Ascending aorta (tissue), 2 donors: Measurements from ENCODE around the gene SLX1B. TPM values are rescaled to one million over a fixed set of nuclear protein-coding genes. Genes with fewer than 3 reads are reported as not detected.
"Not testable (repeated sequence)": the region's sequence is repeated elsewhere in the genome, so short reads cannot be mapped to it uniquely, and the experiment has no call there.

Experiments used
- DNase-seq, 2 donors: peaks; one replicate each; pipeline ENCODE4 v3.0.0-alpha.2; 2019; ENCODE audit warnings: low spot score in 2 of 2
- H3K27ac ChIP-seq, 2 donors: fragments of 200-600 bp; sonication (generic); one replicate each; pipeline ENCODE4 v1.5.1; 2016 to 2017; ENCODE audit warnings: mild to moderate bottlenecking in 1 of 2
- H3K27me3 ChIP-seq: fragments of 200-600 bp; sonication (generic); one replicate; pipeline ENCODE4 v1.5.1; 2017
- H3K36me3 ChIP-seq, 2 donors: fragments of 200-600 bp; sonication (generic); one replicate each; pipeline ENCODE4 v1.5.1; 2016
- H3K4me1 ChIP-seq, 2 donors: fragments of 200-600 bp; sonication (generic); one replicate each; pipeline ENCODE4 v1.5.1; 2016 to 2017; ENCODE audit warnings: mild to moderate bottlenecking in 1 of 2
- H3K4me3 ChIP-seq, 2 donors: fragments of 200-600 bp; sonication (generic); one replicate each; pipeline ENCODE4 v1.5.1; 2016 to 2017; ENCODE audit warnings: mild to moderate bottlenecking in 1 of 2
- H3K9me3 ChIP-seq, 2 donors: fragments of 200-600 bp; sonication (generic); one replicate each; pipeline ENCODE4 v1.5.1; 2016
- intact Hi-C: fragments of 100-400 bp; cut with DNase I; formaldehyde crosslinking; loops from one replicate; pipeline ENCODE4 v1.15.1; 2023
- total RNA-seq: library from RNA; depleted of rRNA; stranded (reverse); fragments of >200 nt; gene quantifications from one replicate; pipeline ENCODE4 v1.1.0, GENCODE V29; 2016

The SLX1B gene
- total RNA-seq, 1 donor from 2014 or later = 35.9 TPM

DNA sequence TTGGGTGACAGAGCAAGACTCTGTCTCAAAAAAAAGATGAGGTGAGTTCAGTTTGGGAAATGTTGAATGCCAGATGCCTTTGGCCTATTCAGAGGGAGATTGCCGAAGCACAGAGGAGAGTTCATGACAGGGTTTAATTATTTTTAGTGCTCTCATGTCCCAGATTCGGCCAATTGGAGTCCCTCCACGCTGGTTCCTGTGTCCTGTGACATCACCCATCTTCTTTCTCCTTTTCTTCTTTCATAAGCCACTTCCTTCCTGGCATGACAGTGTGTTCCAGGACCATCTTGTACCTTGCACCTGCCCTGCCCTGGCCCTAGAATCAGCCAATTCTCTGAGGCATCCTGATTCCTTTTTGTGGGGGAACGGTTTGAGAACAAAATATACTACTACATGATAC lies 17.7 kb downstream of the SLX1B start:
- H3K4me1 ChIP-seq, H3K9me3 ChIP-seq, DNase-seq, H3K36me3 ChIP-seq, H3K27me3 ChIP-seq, H3K27ac ChIP-seq, intact Hi-C loops, H3K4me3 ChIP-seq: not testable (repeated sequence)

DNA sequence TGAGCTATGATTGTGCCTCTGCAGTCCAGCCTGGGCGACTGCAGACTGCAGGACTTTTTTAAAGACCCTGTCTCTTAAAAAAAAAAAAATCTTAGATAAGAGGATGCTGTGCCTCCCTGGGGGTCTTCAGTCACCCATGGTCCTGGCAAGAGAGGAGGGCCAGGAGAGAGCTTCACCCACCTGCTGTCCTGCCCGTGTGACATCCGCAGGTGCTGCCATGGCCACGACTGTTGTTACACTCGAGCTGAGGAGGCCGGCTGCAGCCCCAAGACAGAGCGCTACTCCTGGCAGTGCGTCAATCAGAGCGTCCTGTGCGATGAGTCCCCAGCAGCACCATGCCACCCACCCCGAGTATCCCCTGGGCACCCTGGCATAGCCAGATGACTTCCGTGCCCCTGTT lies 27.9 kb downstream of the SLX1B start:
- H3K36me3 ChIP-seq, H3K4me3 ChIP-seq, H3K27ac ChIP-seq, H3K9me3 ChIP-seq, H3K4me1 ChIP-seq, intact Hi-C loops, H3K27me3 ChIP-seq: not testable (repeated sequence)
- peak in 1 of 2 donors; percentile 30 for DNase-seq

DNA sequence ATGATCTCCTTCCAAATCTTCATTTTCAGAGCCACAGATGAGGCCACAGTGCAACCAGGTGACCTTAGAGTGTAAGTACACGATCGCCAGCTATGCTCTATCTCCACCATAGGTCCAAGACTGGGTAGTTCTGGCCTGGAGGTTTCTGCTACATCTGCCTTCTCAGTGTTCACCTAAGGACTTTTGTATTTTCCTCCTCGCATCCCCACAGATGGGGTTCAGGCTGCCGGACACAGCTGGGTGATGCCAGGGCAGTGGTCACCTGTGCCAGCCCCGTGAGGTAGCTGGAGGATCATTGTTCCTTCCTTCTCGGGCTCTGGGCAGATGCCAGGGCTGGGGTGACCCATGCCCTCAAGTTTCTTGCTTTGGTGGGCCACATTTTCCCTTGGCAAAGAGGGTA lies 52.0 kb downstream of the SLX1B start, which contains the start of gene NPIPB12:
TSS of gene NPIPB12 (minus strand) at position 101 of the 400 bp plus-strand sequence.
- H3K4me3 ChIP-seq, H3K4me1 ChIP-seq, H3K36me3 ChIP-seq, DNase-seq, intact Hi-C loops, H3K27me3 ChIP-seq, H3K9me3 ChIP-seq, H3K27ac ChIP-seq: not testable (repeated sequence)

Other genes starting within 250 kb of the SLX1B start
- 0.21 TPM for gene NPIPB11, start 47.8 kb upstream of the SLX1B start, total RNA-seq
- gene BOLA2, start 182 bp upstream of the SLX1B start, total RNA-seq = 2.4 TPM
- gene SULT1A4, start 5.4 kb downstream of the SLX1B start, total RNA-seq = 20.9 TPM
- gene NPIPB12, start 51.9 kb downstream of the SLX1B start, total RNA-seq = 43.2 TPM
- 10.3 TPM for gene SPN, start 208.7 kb downstream of the SLX1B start, total RNA-seq
- gene QPRT, start 224.6 kb downstream of the SLX1B start, total RNA-seq = 5.7 TPM